Neural crest cell (in vitro differentiated cells): ENCODE measurements around the gene TYMP. TPM values are rescaled to one million over a fixed set of nuclear protein-coding genes. Genes with fewer than 3 reads are reported as not detected.
A peak's percentile ranks its signal among the peaks of the same experiment; 100 is the strongest.

ENCODE experiments used
- DNase-seq: peaks from one replicate; pipeline ENCODE4 v3.0.0; 2021; ENCODE audit warnings: low read depth, mixed read lengths, low spot score
- H3K27ac Mint-ChIP-seq: one replicate; pipeline ENCODE4 v1.8.0; 2021; ENCODE audit warnings: mild to moderate bottlenecking, mixed read lengths; ENCODE audit not compliant: unreplicated experiment
- H3K27me3 Mint-ChIP-seq: 2 replicates; pipeline ENCODE4 v1.8.0; 2021; ENCODE audit warnings: low read depth, mild to moderate bottlenecking, mixed read lengths
- H3K36me3 Mint-ChIP-seq: 2 replicates; pipeline ENCODE4 v1.8.0; 2021; ENCODE audit warnings: low read depth, mild to moderate bottlenecking, mixed read lengths
- H3K4me1 Mint-ChIP-seq: 2 replicates; pipeline ENCODE4 v1.8.0; 2021; ENCODE audit warnings: mixed read lengths
- H3K4me3 Mint-ChIP-seq: one replicate; pipeline ENCODE4 v1.8.0; 2021; ENCODE audit warnings: mild to moderate bottlenecking, mixed read lengths
- H3K9me3 Mint-ChIP-seq: 2 replicates; pipeline ENCODE4 v1.8.0; 2021; ENCODE audit warnings: mixed read lengths
- long read RNA-seq: library from polyadenylated mRNA; unstranded; transcript quantifications from one replicate; pipeline ENCODE4 v2.0.0, GENCODE V29; 2020
- total RNA-seq: library from RNA; stranded (reverse); gene quantifications from 2 replicates; pipeline ENCODE4 v1.2.1, GENCODE V29; 2021
- TF ChIP-seq, protein P1 (sequence below): fragments of 200-600 bp; sonication (generic); conservative IDR thresholded peaks from 2 replicates; pipeline ENCODE4 v1.5.0; 2021; ENCODE audit warnings: antibody characterized with exemption, mild to moderate bottlenecking

The TYMP gene, protein sequence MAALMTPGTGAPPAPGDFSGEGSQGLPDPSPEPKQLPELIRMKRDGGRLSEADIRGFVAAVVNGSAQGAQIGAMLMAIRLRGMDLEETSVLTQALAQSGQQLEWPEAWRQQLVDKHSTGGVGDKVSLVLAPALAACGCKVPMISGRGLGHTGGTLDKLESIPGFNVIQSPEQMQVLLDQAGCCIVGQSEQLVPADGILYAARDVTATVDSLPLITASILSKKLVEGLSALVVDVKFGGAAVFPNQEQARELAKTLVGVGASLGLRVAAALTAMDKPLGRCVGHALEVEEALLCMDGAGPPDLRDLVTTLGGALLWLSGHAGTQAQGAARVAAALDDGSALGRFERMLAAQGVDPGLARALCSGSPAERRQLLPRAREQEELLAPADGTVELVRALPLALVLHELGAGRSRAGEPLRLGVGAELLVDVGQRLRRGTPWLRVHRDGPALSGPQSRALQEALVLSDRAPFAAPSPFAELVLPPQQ
- 0.86 and 1.2 TPM in 2 replicates for total RNA-seq
- long read RNA-seq, result 0 reads

DNA sequence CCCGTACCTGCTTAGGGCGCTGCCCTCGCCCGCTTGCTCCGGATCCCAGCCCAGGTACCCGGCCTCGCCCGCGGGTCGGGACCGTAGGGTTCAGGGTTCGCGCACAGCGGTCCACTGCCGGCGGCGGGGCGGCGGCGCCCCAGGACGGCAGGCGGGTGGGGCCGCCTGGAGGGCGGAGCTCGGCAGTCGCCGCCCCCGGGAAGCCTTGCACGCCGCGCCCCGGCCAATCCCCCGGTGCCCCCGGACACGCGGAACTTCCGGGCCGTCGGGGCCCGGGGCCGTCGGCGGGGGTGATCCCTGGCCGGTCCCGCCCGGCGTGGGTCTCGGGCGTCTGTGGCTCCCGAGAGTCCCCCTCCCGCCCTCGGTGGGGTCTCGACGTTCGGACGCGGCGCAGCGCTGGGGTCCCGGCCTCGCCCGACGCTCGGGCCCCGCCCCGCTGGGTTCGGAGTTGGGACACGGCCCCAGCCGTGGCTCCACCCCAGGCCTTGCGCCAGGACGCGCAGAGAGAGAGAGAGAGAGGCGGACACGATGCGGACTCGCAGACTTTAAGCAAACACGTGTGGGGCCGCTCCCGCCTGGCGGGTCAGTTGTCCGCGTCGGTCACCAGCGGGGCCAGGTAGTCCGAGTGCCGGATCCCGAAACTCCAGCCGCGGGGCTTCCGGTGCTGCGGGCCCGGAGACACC, at the start of gene TYMP:
Gene TYMP (minus strand): TSS at position 116 of the 683 bp plus-strand sequence. CDS start 303 bp downstream, outside the sequence.
- Mint-ChIP-seq H3K36me3 (peaks cover 3% of the 10 kb centered on the region), H3K27me3 (peaks cover 76% of the 10 kb centered on the region), H3K9me3 (no peaks in the 10 kb centered on the region), H3K4me1 (peaks cover 29% of the 10 kb centered on the region), H3K4me3 (peak within 1 kb of the TSS; percentile 85), H3K27ac (no peak within 1 kb of the TSS)
- no peak for DNase-seq
- TF ChIP-seq, protein P1, sequence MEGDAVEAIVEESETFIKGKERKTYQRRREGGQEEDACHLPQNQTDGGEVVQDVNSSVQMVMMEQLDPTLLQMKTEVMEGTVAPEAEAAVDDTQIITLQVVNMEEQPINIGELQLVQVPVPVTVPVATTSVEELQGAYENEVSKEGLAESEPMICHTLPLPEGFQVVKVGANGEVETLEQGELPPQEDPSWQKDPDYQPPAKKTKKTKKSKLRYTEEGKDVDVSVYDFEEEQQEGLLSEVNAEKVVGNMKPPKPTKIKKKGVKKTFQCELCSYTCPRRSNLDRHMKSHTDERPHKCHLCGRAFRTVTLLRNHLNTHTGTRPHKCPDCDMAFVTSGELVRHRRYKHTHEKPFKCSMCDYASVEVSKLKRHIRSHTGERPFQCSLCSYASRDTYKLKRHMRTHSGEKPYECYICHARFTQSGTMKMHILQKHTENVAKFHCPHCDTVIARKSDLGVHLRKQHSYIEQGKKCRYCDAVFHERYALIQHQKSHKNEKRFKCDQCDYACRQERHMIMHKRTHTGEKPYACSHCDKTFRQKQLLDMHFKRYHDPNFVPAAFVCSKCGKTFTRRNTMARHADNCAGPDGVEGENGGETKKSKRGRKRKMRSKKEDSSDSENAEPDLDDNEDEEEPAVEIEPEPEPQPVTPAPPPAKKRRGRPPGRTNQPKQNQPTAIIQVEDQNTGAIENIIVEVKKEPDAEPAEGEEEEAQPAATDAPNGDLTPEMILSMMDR, result no peak

DNA sequence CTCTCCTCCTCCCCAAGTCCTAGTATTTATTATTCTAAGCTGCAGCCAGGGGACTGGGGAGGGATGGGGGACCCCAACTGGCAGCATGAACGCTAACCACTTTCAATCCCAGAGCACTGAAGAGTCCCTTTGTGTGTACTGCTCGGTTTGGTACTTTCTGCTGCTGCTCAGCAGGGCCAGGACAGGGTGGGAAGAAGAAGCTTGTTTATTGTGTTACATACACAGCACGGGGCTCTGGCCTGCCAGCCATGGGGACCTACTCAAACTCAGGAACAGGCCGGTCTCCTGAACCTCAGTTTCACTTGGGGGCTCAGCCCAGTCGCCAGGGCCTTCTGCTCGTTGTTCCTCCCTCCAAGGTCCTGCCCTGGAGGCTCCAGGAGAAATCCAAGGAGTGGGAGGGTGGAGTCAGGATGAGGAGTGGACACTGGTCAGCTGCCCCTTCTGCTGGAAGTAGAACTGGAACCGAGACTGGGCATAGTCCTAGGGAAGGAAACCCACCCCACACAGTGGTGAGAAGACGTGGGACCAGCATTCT, 49.0 kb upstream of the TYMP start:
- Mint-ChIP-seq H3K4me3 (no peak overlapping the region), H3K36me3 (no peaks in the 10 kb centered on the region), H3K4me1 (peaks cover 7% of the 10 kb centered on the region), H3K27me3 (no peaks in the 10 kb centered on the region), H3K27ac (no peak overlapping the region), H3K9me3 (no peaks in the 10 kb centered on the region)
- TF ChIP-seq, protein P1, result no peak
- DNase-seq, result no peak

DNA sequence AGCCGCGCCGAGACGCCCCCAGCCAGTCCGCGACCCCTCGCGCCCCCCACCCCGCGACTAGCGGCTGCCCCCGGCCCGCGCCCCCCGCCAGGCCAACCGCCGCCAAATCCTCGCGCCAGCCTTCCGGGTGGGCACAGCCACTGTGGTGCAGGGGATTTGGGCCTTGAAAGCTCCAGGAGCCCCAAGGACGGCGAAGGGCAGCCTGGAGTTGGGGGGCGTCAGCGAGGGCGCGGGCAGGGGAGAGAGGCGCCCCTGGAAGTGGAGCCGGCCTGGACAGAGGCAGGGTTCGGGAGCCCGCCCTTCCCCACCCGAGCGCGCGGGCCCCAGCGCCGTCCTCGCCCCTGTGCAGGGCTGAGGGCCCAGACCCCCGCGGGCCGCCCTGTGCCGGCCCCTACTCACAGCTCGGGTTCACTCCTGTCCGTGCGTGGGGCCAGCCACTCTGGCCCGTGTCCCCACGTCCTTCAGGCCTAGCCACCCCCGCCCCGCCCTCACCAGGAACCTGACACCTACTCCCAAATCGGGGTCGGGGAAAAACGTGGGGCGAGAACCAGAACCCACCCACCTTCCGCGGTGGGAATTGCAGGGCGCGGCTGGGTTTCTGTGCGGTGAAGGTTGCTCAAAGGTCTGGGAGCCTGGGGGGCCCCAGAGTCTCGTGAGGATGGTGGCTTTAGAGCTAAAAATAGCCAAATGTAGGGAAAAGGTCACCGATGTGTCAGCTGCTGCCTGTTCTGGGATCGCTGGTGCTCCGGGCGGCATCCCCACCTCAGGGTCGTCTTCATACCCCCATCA, 48.4 kb upstream of the TYMP start, which contains the start of gene CPT1B:
Gene CPT1B (minus strand): TSS at position 441 of the 789 bp plus-strand sequence. CDS start 512 bp downstream, outside the sequence.
- Mint-ChIP-seq H3K4me1 (peaks cover under 1% of the 10 kb centered on the region), H3K4me3 (peak within 1 kb of the TSS; percentile 34), H3K36me3 (no peaks in the 10 kb centered on the region), H3K9me3 (no peaks in the 10 kb centered on the region), H3K27me3 (no peaks in the 10 kb centered on the region), H3K27ac (no peak within 1 kb of the TSS)
- no peak for DNase-seq
- TF ChIP-seq, protein P1, result no peak

DNA sequence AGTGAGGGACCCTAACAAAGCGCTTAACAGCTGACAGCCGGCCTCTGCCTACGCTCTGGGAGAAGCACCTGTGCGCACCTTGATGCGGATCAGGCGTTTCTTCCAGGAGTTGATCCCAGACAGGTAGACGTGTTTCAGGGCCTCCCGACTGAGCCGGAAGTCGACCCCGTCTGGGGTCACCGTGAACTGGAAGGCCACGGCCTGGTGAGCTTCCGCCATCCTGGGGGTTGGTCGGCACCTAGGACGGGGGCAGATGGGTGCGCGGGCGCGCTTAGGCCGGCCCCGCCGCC, 47.8 kb upstream of the TYMP start:
- Mint-ChIP-seq H3K9me3 (no peaks in the 10 kb centered on the region), H3K4me3 (no peak overlapping the region), H3K36me3 (no peaks in the 10 kb centered on the region), H3K27ac (no peak overlapping the region), H3K4me1 (no peaks in the 10 kb centered on the region), H3K27me3 (no peaks in the 10 kb centered on the region)
- no peak for DNase-seq
- TF ChIP-seq, protein P1, result no peak
